ENCODE measurements around the gene LKAAEAR1.

LKAAEAR1 gene

GRCh38 chr20:64100946-64101688 lies 16.9 kb upstream of the LKAAEAR1 start:
- no peak for DNase-seq (ENCODE audit: low read depth)
- no peak for TF ChIP-seq CTCF (IDR thresholded peaks at IDR 0.05; ENCODE audit: control insufficient read depth, insufficient read depth, low read depth, low read length, missing control alignments)
- no peak overlapping the region for H3K4me3 ChIP-seq (ENCODE audit: control insufficient read depth, low read depth, low read length)

GRCh38 chr20:64100566-64100888 lies 16.3 kb upstream of the LKAAEAR1 start:
- no peak overlapping the region for H3K4me3 ChIP-seq (ENCODE audit: control insufficient read depth, low read depth, low read length)

GRCh38 chr20:64099880-64100565 lies 15.8 kb upstream of the LKAAEAR1 start:
- no peak for DNase-seq (ENCODE audit: low read depth)
- no peak for TF ChIP-seq CTCF (IDR thresholded peaks at IDR 0.05; ENCODE audit: control insufficient read depth, insufficient read depth, low read depth, low read length, missing control alignments)
- H3K4me3 ChIP-seq (ENCODE audit: control insufficient read depth, low read depth, low read length) = no peak overlapping the region

More at GRCh38 chr20:64100566-64100888, 16.3 kb upstream of the LKAAEAR1 start:
- no peak for DNase-seq (ENCODE audit: low read depth)
- TF ChIP-seq CTCF (IDR thresholded peaks at IDR 0.05; ENCODE audit: control insufficient read depth, insufficient read depth, low read depth, low read length, missing control alignments) = no peak

- no peak for DNase-seq (ENCODE audit: low read depth)
- no peak for TF ChIP-seq CTCF (IDR thresholded peaks at IDR 0.05; ENCODE audit: control insufficient read depth, insufficient read depth, low read depth, low read length, missing control alignments)
- H3K4me3 ChIP-seq (ENCODE audit: control insufficient read depth, low read depth, low read length) = no peak overlapping the region
Observed at GRCh38 chr20:64099086-64099786, 15.0 kb upstream of the LKAAEAR1 start.

- no peak for TF ChIP-seq CTCF (IDR thresholded peaks at IDR 0.05; ENCODE audit: control insufficient read depth, insufficient read depth, low read depth, low read length, missing control alignments)
- no peak for DNase-seq (ENCODE audit: low read depth)
- H3K4me3 ChIP-seq (ENCODE audit: control insufficient read depth, low read depth, low read length) = no peak overlapping the region
Observed at GRCh38 chr20:64098471-64099013, 14.3 kb upstream of the LKAAEAR1 start.

- no peak for DNase-seq (ENCODE audit: low read depth)
- H3K4me3 ChIP-seq (ENCODE audit: control insufficient read depth, low read depth, low read length) = no peak overlapping the region
- TF ChIP-seq CTCF (IDR thresholded peaks at IDR 0.05; ENCODE audit: control insufficient read depth, insufficient read depth, low read depth, low read length, missing control alignments) = no peak
Observed at GRCh38 chr20:64096535-64096934, 12.3 kb upstream of the LKAAEAR1 start.
